Endothelial cell of umbilical vein (primary cell): ENCODE results near the gene ICAM1. TPM values are rescaled to one million over a fixed set of nuclear protein-coding genes. Genes with fewer than 3 reads are reported as not detected.

Experiments
- BruUV-seq: library from RNA; stranded (reverse); fragments of 400-500 nt; replicated peaks from 2 replicates; lab custom pipeline; 2021; lab: Mats Ljungman, UMichigan
- CTCF ChIA-PET: fragments of 300-600, 350-600 bp; sonication (Branson Sonifier 250); formaldehyde crosslinking; loops from one replicate; lab custom pipeline; 2021; ENCODE audit warnings: antibody characterized with exemption, inconsistent platforms; lab: Charles Lee
- POLR2A ChIA-PET: fragments of 300-600, 350-600 bp; sonication (Branson Sonifier 250); formaldehyde crosslinking; loops from one replicate; lab custom pipeline; 2021; ENCODE audit warnings: antibody characterized with exemption, inconsistent platforms; lab: Charles Lee
- DNase-seq: peaks from one replicate; pipeline ENCODE4 v3.0.0-alpha.2; 2011; ENCODE audit warnings: low read depth, low spot score
- FAIRE-seq: peaks from 2 replicates; lab custom pipeline; 2011; peaks lifted over from hg19 to GRCh38; lab: Jason Lieb, UNC
- H2AFZ ChIP-seq: 2 replicates; pipeline ENCODE4 v1.6.0; 2012; ENCODE audit warnings: low read depth, low read length, control low read depth, inconsistent platforms
- H3K27ac ChIP-seq: 2 replicates; pipeline ENCODE4 v1.5.1; 2011; ENCODE audit warnings: low read depth, mild to moderate bottlenecking, control low read depth, low read length, moderate library complexity; ENCODE audit not compliant: insufficient read depth
- H3K27me3 ChIP-seq, 2 experiments: 2 replicates each; pipeline versions ENCODE4 v1.6.0 to v1.6.1; 2011; ENCODE audit warnings: low read length in 2 of 2, mixed read lengths in 1 of 2; ENCODE audit not compliant: control insufficient read depth in 2 of 2, insufficient read depth in 2 of 2
- H3K36me3 ChIP-seq, 2 experiments: 2 replicates in 1 of 2; 3 replicates in 1 of 2; pipeline ENCODE4 v1.5.1; 2011; ENCODE audit warnings: low read length in 2 of 2, mild to moderate bottlenecking in 1 of 2, moderate library complexity in 1 of 2; ENCODE audit not compliant: control insufficient read depth in 2 of 2, insufficient read depth in 2 of 2; ENCODE audit errors: extremely low read depth in 1 of 2
- H3K4me1 ChIP-seq: 3 replicates; pipeline ENCODE4 v1.5.1; 2011; ENCODE audit warnings: mild to moderate bottlenecking, low read length; ENCODE audit not compliant: control insufficient read depth, insufficient read depth; ENCODE audit errors: extremely low read depth
- H3K4me2 ChIP-seq: 2 replicates; pipeline ENCODE4 v1.6.1; 2011; ENCODE audit warnings: low read length, control low read depth, mixed read lengths; ENCODE audit not compliant: insufficient read depth
- H3K4me3 ChIP-seq, 3 experiments: fragments of 200-600 bp in 1 of 3; sonication (generic), shearing (Covaris generic) in 1 of 3; replicated peaks in 1 of 3; 2 replicates each; pipeline ENCODE4 v1.5.1; 2011 to 2016; ENCODE audit warnings: control low read depth in 3 of 3, low read length in 3 of 3, mild to moderate bottlenecking in 2 of 3, inconsistent platforms in 1 of 3, low read depth in 1 of 3, moderate library complexity in 1 of 3; ENCODE audit not compliant: insufficient read depth in 1 of 3
- H3K79me2 ChIP-seq: 2 replicates; pipeline ENCODE4 v1.6.0; 2012; ENCODE audit warnings: low read length, inconsistent platforms; ENCODE audit not compliant: control insufficient read depth, insufficient read depth
- H3K9ac ChIP-seq: replicated peaks from 2 replicates; pipeline ENCODE3; 2011; ENCODE audit warnings: low read length, control low read depth; ENCODE audit not compliant: insufficient read depth; ENCODE audit errors: extremely low read depth
- H3K9me1 ChIP-seq: replicated peaks from 3 replicates; pipeline ENCODE4 v1.6.0; 2011; ENCODE audit warnings: mild to moderate bottlenecking, low read length; ENCODE audit not compliant: control insufficient read depth, insufficient read depth; ENCODE audit errors: extremely low read depth
- H3K9me3 ChIP-seq: replicated peaks from 2 replicates; pipeline ENCODE4 v1.5.1; 2012; ENCODE audit warnings: low read length, inconsistent platforms; ENCODE audit not compliant: control insufficient read depth, insufficient read depth
- H4K20me1 ChIP-seq: replicated peaks from 2 replicates; pipeline ENCODE3; 2011; ENCODE audit warnings: mild to moderate bottlenecking, low read length; ENCODE audit not compliant: control insufficient read depth, insufficient read depth; ENCODE audit errors: extremely low read depth
- EZH2 ChIP-seq: IDR thresholded peaks from 2 replicates; pipeline ENCODE4 v1.6.1; 2012; ENCODE audit warnings: borderline replicate concordance, low read depth, mild to moderate bottlenecking, moderate library complexity, low read length, inconsistent platforms; ENCODE audit not compliant: severe bottlenecking
- GATA2 ChIP-seq: IDR thresholded peaks from 2 replicates; pipeline ENCODE4 v1.7.0; 2011; ENCODE audit warnings: low read depth, mild to moderate bottlenecking, moderate library complexity, mixed read lengths, low read length; ENCODE audit not compliant: insufficient read length, insufficient read depth
- JUN ChIP-seq: IDR thresholded peaks from 2 replicates; pipeline ENCODE4 v1.6.1; 2011; ENCODE audit warnings: borderline replicate concordance, low read depth; ENCODE audit not compliant: insufficient read length, insufficient read depth
- POLR2A ChIP-seq: IDR thresholded peaks from 2 replicates; pipeline ENCODE4 v1.6.1; 2012; ENCODE audit warnings: low read depth, mild to moderate bottlenecking, control low read depth, low read length
- dilution Hi-C: fragments of 300-500 bp; cut with MboI; formaldehyde crosslinking; loops from one replicate; pipeline ENCODE4 v1.15.0; 2019; ENCODE audit warnings: low sequenced_read_pairs; ENCODE audit not compliant: extremely low pct_ligation_motif_present
- intact Hi-C: fragments of 100-400 bp; cut with micrococcal nuclease; formaldehyde crosslinking; loops from one replicate; pipeline ENCODE4 v1.10.0; 2022
- microRNA-seq: library from miRNA; unstranded; fragments of <30 nt; microRNA quantifications from one replicate; pipeline ENCODE4 v1.2.0, GENCODE V29; 2021; ENCODE audit warnings: borderline number of aligned reads, borderline replicate concordance
- polyA plus RNA-seq, 4 experiments: library from polyadenylated mRNA; depleted of rRNA in 3 of 4; stranded (reverse) in 3 of 4; unstranded in 1 of 4; fragments of >200 nt; gene quantifications; 2 replicates each; pipeline versions ENCODE4 v1.2.1 to v1.2.3, GENCODE V29; 2011 to 2012; ENCODE audit warnings: missing spikeins in 1 of 4
- small RNA-seq: library from RNA; depleted of rRNA; stranded (forward); fragments of <200 nt; gene quantifications from one replicate; pipeline ENCODE3, GENCODE V24; 2012; ENCODE audit warnings: low replicate concordance, low read depth; ENCODE audit not compliant: insufficient read depth, insufficient read length
- total RNA-seq: library from RNA; stranded (reverse); gene quantifications from 2 replicates; pipeline ENCODE4 v1.2.3, GENCODE V29; 2021

ICAM1 gene
- total and polyA plus RNA-seq, 2 donors (not counting 3 experiments of a cell fraction or from before 2014, with no cell fraction given) = 20.5 to 30.4 TPM

DNA sequence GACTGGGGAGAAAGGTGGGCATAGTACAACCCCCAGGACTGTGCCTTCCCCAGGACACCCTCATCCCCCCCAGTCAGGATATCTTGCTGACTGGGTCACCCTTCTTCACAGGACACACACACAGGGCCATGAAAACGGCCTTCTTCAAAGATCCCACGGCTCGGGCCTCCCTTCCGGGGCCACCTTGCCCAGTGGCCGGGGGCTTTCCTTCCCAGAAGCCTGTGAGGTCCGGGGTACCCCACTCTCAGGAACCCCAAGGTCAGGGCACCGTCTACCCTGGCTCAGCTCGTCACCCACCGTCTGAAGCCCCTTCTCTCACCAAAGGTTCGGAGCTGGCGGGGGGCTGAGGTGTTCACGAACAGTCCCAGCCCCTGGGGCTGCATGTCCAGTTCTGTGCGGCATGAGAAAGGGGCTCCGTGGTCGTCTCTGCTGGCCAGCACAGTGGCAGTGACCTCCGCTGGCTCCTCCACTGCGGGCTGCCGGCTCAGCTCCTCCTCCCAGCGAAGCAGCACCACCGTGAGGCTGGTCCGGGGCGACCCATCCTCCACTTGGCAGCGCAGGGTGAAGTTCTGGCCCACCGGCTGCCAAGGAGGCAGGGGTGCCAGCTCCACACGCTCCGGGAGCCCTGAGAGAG, 64.5 kb downstream of the ICAM1 start:
- H3K36me3 ChIP-seq = no peaks in the 10 kb centered on the region
- H3K4me2 ChIP-seq = no peak overlapping the region
- peaks cover 20% of the 10 kb centered on the region for H3K79me2 ChIP-seq
- H3K27ac ChIP-seq = no peak overlapping the region
- ChIA-PET POLR2A (no interaction called here), CTCF (interaction anchor here (1.0 to 3.5 kb wide), 5 partner anchors 44 to 76 kb away, joined by 4 to 23 read pairs (median 17); partner anchors contain the start of genes ICAM1 and TYK2)
- H3K27me3 ChIP-seq = no peaks in the 10 kb centered on the region
- no peak for FAIRE-seq
- no peaks in the 10 kb centered on the region for H4K20me1 ChIP-seq
- H2AFZ ChIP-seq = peak overlapping the region; percentile 67
- no peaks in the 10 kb centered on the region for H3K9me1 ChIP-seq
- dilution Hi-C loops (no loop called here), intact Hi-C loops (loop anchor here (2.0 kb wide), 1 partner anchor 45 kb away; no protein-coding TSS in a partner anchor)
- H3K4me1 ChIP-seq = peaks cover 16% of the 10 kb centered on the region
- H3K9ac ChIP-seq = no peak overlapping the region
- TF ChIP-seq EZH2 (no peak), GATA2 (no peak), JUN (no peak), POLR2A (no peak)
- DNase-seq = no peak
- no peak overlapping the region for H3K4me3 ChIP-seq
- no TSS peak for BruUV-seq
- H3K9me3 ChIP-seq = no peaks in the 10 kb centered on the region

Small RNA genes lying within 50 kb of the gene (microRNA-seq; reads per million reads assigned to microRNA genes)
- gene MIR4322 = not detected

Small RNA genes lying within 50 kb of the gene (small RNA-seq; reads per million reads assigned to genes)
- gene AC011511.1 (not detected), gene AC011511.4 (not detected), gene MIR4322 (not detected)

Other genes with a start within 250 kb of the ICAM1 start
- gene SHFL, start 184.8 kb upstream of the ICAM1 start, total RNA-seq = 23.6 and 34.4 TPM in 2 replicates
- gene SHFL, start 184.8 kb upstream of the ICAM1 start, polyA plus RNA-seq = 36.9 and 40.0 TPM in 2 replicates
- not detected in 2 replicates for gene ANGPTL6, start 168.4 kb upstream of the ICAM1 start, total RNA-seq
- 0.15 and 0.32 TPM in 2 replicates for gene ANGPTL6, start 168.4 kb upstream of the ICAM1 start, polyA plus RNA-seq
- 50.4 and 51.6 TPM in 2 replicates for gene PPAN, start 164.8 kb upstream of the ICAM1 start, total RNA-seq
- 27.6 and 30.1 TPM in 2 replicates for gene PPAN, start 164.8 kb upstream of the ICAM1 start, polyA plus RNA-seq
- gene P2RY11, start 159.4 kb upstream of the ICAM1 start, total RNA-seq = 10.7 and 14.6 TPM in 2 replicates
- 3.6 and 5.4 TPM in 2 replicates for gene P2RY11, start 159.4 kb upstream of the ICAM1 start, polyA plus RNA-seq
- 213 and 217 TPM in 2 replicates for gene EIF3G, start 151.2 kb upstream of the ICAM1 start, total RNA-seq
- gene EIF3G, start 151.2 kb upstream of the ICAM1 start, polyA plus RNA-seq = 253 and 294 TPM in 2 replicates
- gene DNMT1, start 76.2 kb upstream of the ICAM1 start, total RNA-seq = 154 and 165 TPM in 2 replicates
- gene DNMT1, start 76.2 kb upstream of the ICAM1 start, polyA plus RNA-seq = 48.9 and 53.4 TPM in 2 replicates
- gene S1PR2, start 39.8 kb upstream of the ICAM1 start, total RNA-seq = 1.0 and 1.3 TPM in 2 replicates
- 0.70 and 1.3 TPM in 2 replicates for gene S1PR2, start 39.8 kb upstream of the ICAM1 start, polyA plus RNA-seq
- gene MRPL4, start 18.9 kb upstream of the ICAM1 start, total RNA-seq = 69.4 and 70.4 TPM in 2 replicates
- gene MRPL4, start 18.9 kb upstream of the ICAM1 start, polyA plus RNA-seq = 118 and 144 TPM in 2 replicates
- 0.49 TPM in 1 of 2 replicates, not detected in the other for gene ICAM4, start 15.8 kb downstream of the ICAM1 start, total RNA-seq
- gene ICAM4, start 15.8 kb downstream of the ICAM1 start, polyA plus RNA-seq = 0.41 and 0.44 TPM in 2 replicates
- 0.40 TPM in 1 of 2 replicates, not detected in the other for gene ICAM5, start 18.8 kb downstream of the ICAM1 start, total RNA-seq
- 0.03 and 0.10 TPM in 2 replicates for gene ICAM5, start 18.8 kb downstream of the ICAM1 start, polyA plus RNA-seq
- gene ZGLP1, start 38.7 kb downstream of the ICAM1 start, total RNA-seq = 2.9 and 5.3 TPM in 2 replicates
- gene ZGLP1, start 38.7 kb downstream of the ICAM1 start, polyA plus RNA-seq = 1.6 and 2.3 TPM in 2 replicates
- gene FDX2, start 44.9 kb downstream of the ICAM1 start, total RNA-seq = 20.5 and 22.4 TPM in 2 replicates
- 59.8 and 61.6 TPM in 2 replicates for gene FDX2, start 44.9 kb downstream of the ICAM1 start, polyA plus RNA-seq
- gene RAVER1, start 62.4 kb downstream of the ICAM1 start, total RNA-seq = 47.6 and 55.1 TPM in 2 replicates
- gene RAVER1, start 62.4 kb downstream of the ICAM1 start, polyA plus RNA-seq = 5.1 and 5.2 TPM in 2 replicates
- gene ICAM3, start 68.5 kb downstream of the ICAM1 start, total RNA-seq = 11.4 and 11.6 TPM in 2 replicates
- 6.7 and 8.7 TPM in 2 replicates for gene ICAM3, start 68.5 kb downstream of the ICAM1 start, polyA plus RNA-seq
- gene TYK2, start 109.5 kb downstream of the ICAM1 start, total RNA-seq = 138 and 142 TPM in 2 replicates
- 92.9 and 93.7 TPM in 2 replicates for gene TYK2, start 109.5 kb downstream of the ICAM1 start, polyA plus RNA-seq
- 275 and 300 TPM in 2 replicates for gene CDC37, start 132.4 kb downstream of the ICAM1 start, total RNA-seq
- gene CDC37, start 132.4 kb downstream of the ICAM1 start, polyA plus RNA-seq = 366 and 372 TPM in 2 replicates
- 9.9 and 10.0 TPM in 2 replicates for gene PDE4A, start 149.4 kb downstream of the ICAM1 start, total RNA-seq
- gene PDE4A, start 149.4 kb downstream of the ICAM1 start, polyA plus RNA-seq = 3.7 and 3.8 TPM in 2 replicates
- 78.2 and 81.4 TPM in 2 replicates for gene KEAP1, start 232.2 kb downstream of the ICAM1 start, total RNA-seq
- 91.1 and 107 TPM in 2 replicates for gene KEAP1, start 232.2 kb downstream of the ICAM1 start, polyA plus RNA-seq
- not detected in 2 replicates for gene S1PR5, start 246.3 kb downstream of the ICAM1 start, total RNA-seq
- not detected in 2 replicates for gene S1PR5, start 246.3 kb downstream of the ICAM1 start, polyA plus RNA-seq